ENCODE results near the gene TLCD2. TPM values are rescaled to one million over a fixed set of nuclear protein-coding genes. Genes with fewer than 3 reads are reported as not detected.

TLCD2 gene
- total RNA-seq, 1 donor = 4.5 TPM

GRCh38 chr17:1715803-1716075 lies 5.6 kb upstream of the TLCD2 start:
- peak overlapping the region; percentile 75 for H3K4me3 ChIP-seq (ENCODE audit: low read depth, low read length)
- DNase-seq (ENCODE audit: low read depth) = no peak
- TF ChIP-seq CTCF (IDR thresholded peaks at IDR 0.05; ENCODE audit: insufficient read depth, low read length) = no peak

GRCh38 chr17:1714980-1715802 lies 5.0 kb upstream of the TLCD2 start:
- H3K4me3 ChIP-seq (ENCODE audit: low read depth, low read length) = peak overlapping the region; percentile 75
- peak; percentile 99 for DNase-seq (ENCODE audit: low read depth)
- no peak for TF ChIP-seq CTCF (IDR thresholded peaks at IDR 0.05; ENCODE audit: insufficient read depth, low read length)

- DNase-seq (ENCODE audit: low read depth) = no peak
- H3K4me3 ChIP-seq (ENCODE audit: low read depth, low read length) = peak overlapping the region; percentile 75
- no peak for TF ChIP-seq CTCF (IDR thresholded peaks at IDR 0.05; ENCODE audit: insufficient read depth, low read length)
Measured at GRCh38 chr17:1714427-1714979, 4.3 kb upstream of the TLCD2 start.

- DNase-seq (ENCODE audit: low read depth) = peak; percentile 52
- peak overlapping the region; percentile 75 for H3K4me3 ChIP-seq (ENCODE audit: low read depth, low read length)
- TF ChIP-seq CTCF (IDR thresholded peaks at IDR 0.05; ENCODE audit: insufficient read depth, low read length) = peak; percentile 52
Measured at GRCh38 chr17:1713878-1714426, 3.8 kb upstream of the TLCD2 start.

GRCh38 chr17:1713160-1713877 lies 3.1 kb upstream of the TLCD2 start:
- no peak for DNase-seq (ENCODE audit: low read depth)
- TF ChIP-seq CTCF (IDR thresholded peaks at IDR 0.05; ENCODE audit: insufficient read depth, low read length) = no peak
- peak overlapping the region; percentile 75 for H3K4me3 ChIP-seq (ENCODE audit: low read depth, low read length)

GRCh38 chr17:1712271-1712670 lies 2.1 kb upstream of the TLCD2 start:
- no peak for TF ChIP-seq CTCF (IDR thresholded peaks at IDR 0.05; ENCODE audit: insufficient read depth, low read length)
- peak overlapping the region; percentile 75 for H3K4me3 ChIP-seq (ENCODE audit: low read depth, low read length)

More at GRCh38 chr17:1712271-1712670, 2.1 kb upstream of the TLCD2 start:
- no peak for DNase-seq (ENCODE audit: low read depth)

Measured in fibroblast of the aortic adventitia (primary cell).